PC-3 (cell line): ENCODE measurements around the gene EAF1. TPM values are rescaled to one million over a fixed set of nuclear protein-coding genes. Genes with fewer than 3 reads are reported as not detected.

Source experiments
- ATAC-seq: fragments of 200-7000 bp; cut with Tn5 transposase; 2 replicates; pipeline ENCODE4 v1.9.1; 2020; ENCODE audit warnings: mild to moderate bottlenecking, moderate library complexity
- BruUV-seq: library from RNA; stranded (reverse); fragments of 400-500 nt; replicated peaks from 2 replicates; lab custom pipeline; 2021; lab: Mats Ljungman, UMichigan
- CTCF ChIA-PET: fragments of 300-600 bp; sonication (Branson Sonifier 250); formaldehyde crosslinking; loops from one replicate; lab custom pipeline; 2022; ENCODE audit warnings: antibody characterized with exemption; lab: Charles Lee
- POLR2A ChIA-PET: fragments of 300-600 bp; sonication (Branson Sonifier 250); formaldehyde crosslinking; loops from one replicate; lab custom pipeline; 2022; ENCODE audit warnings: antibody characterized with exemption; ENCODE audit not compliant: unreplicated experiment; lab: Charles Lee
- DNase-seq: peaks from one replicate; pipeline ENCODE4 v3.0.0-alpha.2; 2015
- H2AFZ ChIP-seq: fragments of 300-600 bp; sonication (generic); 2 replicates; pipeline ENCODE4 v1.6.0; 2016; ENCODE audit warnings: antibody characterized with exemption, low read length
- H3F3A ChIP-seq: fragments of 300-600 bp; sonication (generic); one replicate; pipeline ENCODE4 v1.6.0; 2017; ENCODE audit warnings: antibody characterized with exemption, low read length, control low read depth, mild to moderate bottlenecking; ENCODE audit not compliant: unreplicated experiment
- H3K27ac ChIP-seq: fragments of 300-600 bp; sonication (generic); 2 replicates; pipeline ENCODE4 v1.5.1; 2016; ENCODE audit warnings: mild to moderate bottlenecking, low read length
- H3K27me3 ChIP-seq: fragments of 300-600 bp; sonication (generic); 2 replicates; pipeline ENCODE4 v1.6.1; 2016; ENCODE audit warnings: low read length, mixed read lengths
- H3K36me3 ChIP-seq: fragments of 300-600 bp; sonication (generic); 2 replicates; pipeline ENCODE4 v1.6.1; 2016; ENCODE audit warnings: low read depth, mixed run types, low read length, mixed read lengths
- H3K4me1 ChIP-seq: fragments of 300-600 bp; sonication (generic); 2 replicates; pipeline ENCODE4 v1.5.1; 2016; ENCODE audit warnings: low read length; ENCODE audit not compliant: insufficient read depth
- H3K4me2 ChIP-seq: fragments of 300-600 bp; sonication (generic); 2 replicates; pipeline ENCODE4 v1.6.0; 2016; ENCODE audit warnings: low read length
- H3K4me3 ChIP-seq: fragments of 300-600 bp; sonication (generic); 2 replicates; pipeline ENCODE4 v1.5.1; 2016; ENCODE audit warnings: mild to moderate bottlenecking, low read length, mixed read lengths
- H3K79me2 ChIP-seq: fragments of 300-600 bp; sonication (generic); 2 replicates; pipeline ENCODE4 v1.6.1; 2017; ENCODE audit warnings: low read length, mixed read lengths
- H3K9ac ChIP-seq: fragments of 300-600 bp; sonication (generic); 2 replicates; pipeline ENCODE4 v1.6.0; 2016; ENCODE audit warnings: mild to moderate bottlenecking, low read length
- H3K9me2 ChIP-seq: fragments of 300-600 bp; sonication (generic); replicated peaks from 2 replicates; pipeline ENCODE4 v1.6.1; 2016; ENCODE audit warnings: mixed run types, low read length, mixed read lengths
- H3K9me3 ChIP-seq: fragments of 300-600 bp; sonication (generic); 2 replicates; pipeline ENCODE4 v1.6.1; 2016; ENCODE audit warnings: low read length, mixed read lengths
- H4K20me1 ChIP-seq: fragments of 300-600 bp; sonication (generic); 2 replicates; pipeline ENCODE4 v1.6.1; 2016; ENCODE audit warnings: low read length, mixed read lengths
- EZH2 ChIP-seq: fragments of 300-600 bp; sonication (generic); IDR thresholded peaks from one replicate; pipeline ENCODE4 v1.6.1; 2017; ENCODE audit warnings: antibody characterized with exemption, mild to moderate bottlenecking, low read length; ENCODE audit not compliant: unreplicated experiment
- EZH2phosphoT487 ChIP-seq: fragments of 300-600 bp; sonication (generic); IDR thresholded peaks from 2 replicates; pipeline ENCODE4 v1.6.1; 2018; ENCODE audit warnings: mild to moderate bottlenecking, antibody characterized with exemption, low read length, borderline replicate concordance
- intact Hi-C: fragments of 100-400 bp; cut with micrococcal nuclease; formaldehyde crosslinking; loops from 2 replicates; pipeline ENCODE4 v1.9.0; 2023
- total RNA-seq: library from RNA; depleted of rRNA; stranded (reverse); fragments of >200 nt; gene quantifications from 2 replicates; pipeline ENCODE4 v1.2.3, GENCODE V29; 2014; rRNA removed
- TF ChIP-seq, protein P1 (sequence below): fragments of 300-600 bp; sonication (generic); conservative IDR thresholded peaks from 2 replicates; pipeline ENCODE4 v1.5.1; 2017; ENCODE audit warnings: antibody characterized with exemption, low read depth, mild to moderate bottlenecking, low read length

Gene EAF1
- total RNA-seq, 1 experiment from 2014 or later, result 35.3 TPM

DNA sequence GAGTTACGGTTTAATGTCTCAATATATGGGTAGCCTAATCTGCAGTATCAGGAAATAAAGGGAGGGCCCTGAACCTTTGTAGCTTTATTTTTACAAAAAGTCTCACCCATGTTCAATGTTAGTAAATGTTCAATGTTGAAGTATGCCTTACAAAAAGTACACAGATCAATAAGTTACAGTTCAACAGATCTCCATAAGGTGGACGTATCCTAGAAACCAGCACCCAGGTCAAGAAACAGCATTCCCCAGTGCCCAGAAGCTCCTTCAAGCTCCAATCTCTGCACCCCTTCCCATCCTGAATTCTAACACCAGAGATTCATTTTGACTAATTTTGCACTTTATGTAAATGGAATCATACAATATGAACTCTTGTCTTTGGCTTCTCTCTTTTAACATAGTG is 62.8 kb downstream of the EAF1 start:
- Histone ChIP-seq H3K9ac (no peak overlapping the region), H3F3A (no peaks in the 10 kb centered on the region), H3K9me3 (no peaks in the 10 kb centered on the region), H3K4me3 (no peak overlapping the region), H3K4me1 (no peaks in the 10 kb centered on the region), H3K27me3 (no peaks in the 10 kb centered on the region), H2AFZ (no peak overlapping the region), H3K36me3 (no peaks in the 10 kb centered on the region), H3K79me2 (no peaks in the 10 kb centered on the region), H3K27ac (no peak overlapping the region), H4K20me1 (no peaks in the 10 kb centered on the region), H3K4me2 (no peak overlapping the region), H3K9me2 (no peaks in the 10 kb centered on the region)
- ATAC-seq, result no peak
- BruUV-seq, result no TSS peak
- ChIA-PET POLR2A (no interaction called here), CTCF (no interaction called here)
- intact Hi-C loops, result no loop called here
- TF ChIP-seq EZH2phosphoT487, result no peak
- TF ChIP-seq, protein P1, sequence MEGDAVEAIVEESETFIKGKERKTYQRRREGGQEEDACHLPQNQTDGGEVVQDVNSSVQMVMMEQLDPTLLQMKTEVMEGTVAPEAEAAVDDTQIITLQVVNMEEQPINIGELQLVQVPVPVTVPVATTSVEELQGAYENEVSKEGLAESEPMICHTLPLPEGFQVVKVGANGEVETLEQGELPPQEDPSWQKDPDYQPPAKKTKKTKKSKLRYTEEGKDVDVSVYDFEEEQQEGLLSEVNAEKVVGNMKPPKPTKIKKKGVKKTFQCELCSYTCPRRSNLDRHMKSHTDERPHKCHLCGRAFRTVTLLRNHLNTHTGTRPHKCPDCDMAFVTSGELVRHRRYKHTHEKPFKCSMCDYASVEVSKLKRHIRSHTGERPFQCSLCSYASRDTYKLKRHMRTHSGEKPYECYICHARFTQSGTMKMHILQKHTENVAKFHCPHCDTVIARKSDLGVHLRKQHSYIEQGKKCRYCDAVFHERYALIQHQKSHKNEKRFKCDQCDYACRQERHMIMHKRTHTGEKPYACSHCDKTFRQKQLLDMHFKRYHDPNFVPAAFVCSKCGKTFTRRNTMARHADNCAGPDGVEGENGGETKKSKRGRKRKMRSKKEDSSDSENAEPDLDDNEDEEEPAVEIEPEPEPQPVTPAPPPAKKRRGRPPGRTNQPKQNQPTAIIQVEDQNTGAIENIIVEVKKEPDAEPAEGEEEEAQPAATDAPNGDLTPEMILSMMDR, result no peak
- no peak for DNase-seq

DNA sequence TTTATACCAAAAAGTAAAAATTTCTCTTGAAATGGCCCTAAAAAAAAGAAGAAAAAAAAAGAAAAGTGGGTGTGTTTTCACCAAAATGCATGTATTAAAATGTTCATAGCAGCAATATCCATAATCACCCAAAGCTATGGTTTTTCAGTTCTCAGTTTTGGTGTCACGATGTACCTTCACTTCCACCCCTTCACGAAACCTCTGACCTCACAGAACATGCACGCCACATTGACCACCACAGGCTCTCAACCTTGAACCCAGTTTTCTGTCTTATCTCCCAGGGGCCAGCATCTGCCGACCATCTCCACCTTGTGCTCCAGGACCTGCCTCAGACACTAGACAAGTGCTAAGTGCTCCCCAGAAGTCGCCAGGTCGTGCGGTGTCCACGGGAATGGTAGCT is 63.7 kb downstream of the EAF1 start:
- DNase-seq (no peak), ATAC-seq (no peak)
- Histone ChIP-seq H3F3A (no peaks in the 10 kb centered on the region), H3K4me1 (no peaks in the 10 kb centered on the region), H2AFZ (no peak overlapping the region), H3K79me2 (no peaks in the 10 kb centered on the region), H3K27me3 (no peaks in the 10 kb centered on the region), H3K9ac (no peak overlapping the region), H4K20me1 (no peaks in the 10 kb centered on the region), H3K36me3 (no peaks in the 10 kb centered on the region), H3K9me3 (no peaks in the 10 kb centered on the region), H3K27ac (no peak overlapping the region), H3K9me2 (no peaks in the 10 kb centered on the region), H3K4me3 (no peak overlapping the region), H3K4me2 (no peak overlapping the region)
- no TSS peak for BruUV-seq
- ChIA-PET POLR2A (no interaction called here), CTCF (no interaction called here)
- TF ChIP-seq, protein P1, result no peak
- no peak for TF ChIP-seq EZH2phosphoT487
- TF ChIP-seq EZH2, result no peak
- intact Hi-C loops, result no loop called here

Other genes starting within 250 kb of the EAF1 start
- 30.2 and 32.7 TPM in 2 replicates for gene CAPN7, start 221.4 kb upstream of the EAF1 start, total RNA-seq
- 21.2 and 23.0 TPM in 2 replicates for gene SH3BP5, start 95.0 kb upstream of the EAF1 start, total RNA-seq
- 22.4 and 27.5 TPM in 2 replicates for gene METTL6, start 54 bp upstream of the EAF1 start, total RNA-seq
- gene COLQ, start 94.1 kb downstream of the EAF1 start, total RNA-seq, result 1.5 and 1.8 TPM in 2 replicates
- 20.3 and 25.5 TPM in 2 replicates for gene HACL1, start 174.0 kb downstream of the EAF1 start, total RNA-seq
- gene BTD, start 174.1 kb downstream of the EAF1 start, total RNA-seq, result 11.7 and 17.1 TPM in 2 replicates